Astrocyte (in vitro differentiated cells and primary cell): Measurements from ENCODE around the gene EXOSC7. TPM values are rescaled to one million over a fixed set of nuclear protein-coding genes. Genes with fewer than 3 reads are reported as not detected.

Experiments used
- DNase-seq: peaks from one replicate; pipeline ENCODE4 v3.0.0-alpha.2; 2010; ENCODE audit warnings: low read depth
- FAIRE-seq: peaks from 2 replicates; lab custom pipeline; 2011; peaks lifted over from hg19 to GRCh38; lab: Jason Lieb, UNC
- H2AFZ ChIP-seq: 2 replicates; pipeline ENCODE4 v1.6.0; 2012; ENCODE audit warnings: low read depth, low read length, inconsistent platforms
- H3K27ac ChIP-seq: 2 replicates; pipeline ENCODE4 v1.5.1; 2011; ENCODE audit warnings: low read depth, low read length, inconsistent platforms
- H3K27me3 ChIP-seq: 2 replicates; pipeline ENCODE4 v1.6.0; 2011; ENCODE audit warnings: low read length, inconsistent platforms; ENCODE audit not compliant: insufficient read depth
- H3K36me3 ChIP-seq: 2 replicates; pipeline ENCODE4 v1.5.1; 2011; ENCODE audit warnings: low read length, inconsistent platforms; ENCODE audit not compliant: insufficient read depth
- H3K4me1 ChIP-seq: 2 replicates; pipeline ENCODE4 v1.5.1; 2011; ENCODE audit warnings: low read length, inconsistent platforms; ENCODE audit not compliant: insufficient read depth
- H3K4me2 ChIP-seq: 2 replicates; pipeline ENCODE4 v1.6.0; 2012; ENCODE audit warnings: low read length, inconsistent platforms
- H3K4me3 ChIP-seq: 2 replicates; pipeline ENCODE4 v1.5.1; 2011; ENCODE audit warnings: low read depth, mild to moderate bottlenecking, low read length, inconsistent platforms; ENCODE audit not compliant: insufficient read depth
- H3K79me2 ChIP-seq: 2 replicates; pipeline ENCODE4 v1.6.0; 2012; ENCODE audit warnings: mild to moderate bottlenecking, low read length, inconsistent platforms; ENCODE audit not compliant: insufficient read depth
- H3K9ac ChIP-seq: 2 replicates; pipeline ENCODE4 v1.6.0; 2012; ENCODE audit warnings: mild to moderate bottlenecking, low read length, inconsistent platforms
- H3K9me3 ChIP-seq: 2 replicates; pipeline ENCODE4 v1.5.1; 2012; ENCODE audit warnings: low read depth, mild to moderate bottlenecking, low read length, inconsistent platforms; ENCODE audit not compliant: insufficient read depth
- H4K20me1 ChIP-seq: 2 replicates; pipeline ENCODE4 v1.6.0; 2012; ENCODE audit warnings: low read length, inconsistent platforms; ENCODE audit not compliant: insufficient read depth
- H3K27ac Mint-ChIP-seq: one replicate; pipeline ENCODE4 v1.8.0; 2021; ENCODE audit warnings: mild to moderate bottlenecking, mixed read lengths; ENCODE audit not compliant: unreplicated experiment
- H3K27me3 Mint-ChIP-seq: one replicate; pipeline ENCODE4 v1.8.0; 2021; ENCODE audit warnings: low read depth, mixed read lengths; ENCODE audit not compliant: unreplicated experiment
- H3K36me3 Mint-ChIP-seq: one replicate; pipeline ENCODE4 v1.8.0; 2021; ENCODE audit warnings: low read depth, mixed read lengths; ENCODE audit not compliant: unreplicated experiment
- H3K4me1 Mint-ChIP-seq: one replicate; pipeline ENCODE4 v1.8.0; 2021; ENCODE audit warnings: low read depth, mixed read lengths; ENCODE audit not compliant: unreplicated experiment
- H3K4me3 Mint-ChIP-seq: one replicate; pipeline ENCODE4 v1.8.0; 2021; ENCODE audit warnings: mild to moderate bottlenecking, moderate library complexity, mixed read lengths; ENCODE audit not compliant: unreplicated experiment
- H3K9me3 Mint-ChIP-seq: one replicate; pipeline ENCODE4 v1.8.0; 2021; ENCODE audit warnings: mild to moderate bottlenecking, mixed read lengths; ENCODE audit not compliant: unreplicated experiment
- CTCF ChIP-seq: IDR thresholded peaks from 2 replicates; pipeline ENCODE4 v1.5.1; 2011; ENCODE audit warnings: low read depth, mild to moderate bottlenecking, inconsistent platforms, low read length, moderate library complexity; ENCODE audit not compliant: insufficient read depth
- EZH2 ChIP-seq: IDR thresholded peaks from 2 replicates; pipeline ENCODE4 v1.6.1; 2012; ENCODE audit warnings: mild to moderate bottlenecking, low read length, inconsistent platforms; ENCODE audit not compliant: insufficient read depth
- total RNA-seq: library from RNA; stranded (reverse); gene quantifications from 2 replicates; pipeline ENCODE4 v1.2.1, GENCODE V29; 2021

Gene EXOSC7
- total RNA-seq, 1 donor from 2014 or later = 38.6 TPM

- Histone ChIP-seq H2AFZ (no peak overlapping the region), H3K4me1 (no peaks in the 10 kb centered on the region), H3K4me3 (no peak overlapping the region), H3K9me3 (no peaks in the 10 kb centered on the region), H4K20me1 (peaks cover 7% of the 10 kb centered on the region), H3K9ac (no peak overlapping the region), H3K27ac (no peak overlapping the region), H3K79me2 (no peaks in the 10 kb centered on the region), H3K27me3 (no peaks in the 10 kb centered on the region), H3K36me3 (peaks cover 35% of the 10 kb centered on the region), H3K4me2 (no peak overlapping the region)
- peaks cover 31% of the 10 kb centered on the region for H3K36me3 Mint-ChIP-seq
- peaks cover 6% of the 10 kb centered on the region for H3K9me3 Mint-ChIP-seq
- DNase-seq (no peak), FAIRE-seq (no peak)
- no peaks in the 10 kb centered on the region for H3K27me3 Mint-ChIP-seq
- no peak overlapping the region for H3K4me3 Mint-ChIP-seq
- H3K27ac Mint-ChIP-seq = no peak overlapping the region
- TF ChIP-seq EZH2 = no peak
- no peak for TF ChIP-seq CTCF
- H3K4me1 Mint-ChIP-seq = no peaks in the 10 kb centered on the region
These were observed 26.7 kb downstream of the EXOSC7 start for GRCh38 chr3:45002720-45003119.

- H4K20me1 ChIP-seq = peaks cover 7% of the 10 kb centered on the region
- H3K9me3 Mint-ChIP-seq = peaks cover 6% of the 10 kb centered on the region
- peaks cover 36% of the 10 kb centered on the region for H3K36me3 ChIP-seq
- H3K79me2 ChIP-seq = no peaks in the 10 kb centered on the region
- no peaks in the 10 kb centered on the region for H3K27me3 ChIP-seq
- no peak for DNase-seq
- no peaks in the 10 kb centered on the region for H3K4me1 ChIP-seq
- no peak overlapping the region for H3K4me3 Mint-ChIP-seq
- FAIRE-seq = no peak
- H3K4me2 ChIP-seq = no peak overlapping the region
- H2AFZ ChIP-seq = no peak overlapping the region
- no peaks in the 10 kb centered on the region for H3K27me3 Mint-ChIP-seq
- no peak overlapping the region for H3K9ac ChIP-seq
- H3K4me1 Mint-ChIP-seq = no peaks in the 10 kb centered on the region
- no peak overlapping the region for H3K27ac ChIP-seq
- no peak for TF ChIP-seq EZH2
- TF ChIP-seq CTCF = no peak
- no peak overlapping the region for H3K4me3 ChIP-seq
- peaks cover 33% of the 10 kb centered on the region for H3K36me3 Mint-ChIP-seq
- no peaks in the 10 kb centered on the region for H3K9me3 ChIP-seq
- H3K27ac Mint-ChIP-seq = no peak overlapping the region
These were observed 27.4 kb downstream of the EXOSC7 start for GRCh38 chr3:45003406-45003805.

GRCh38 chr3:45003859-45004258 is 27.8 kb downstream of the EXOSC7 start:
- DNase-seq = no peak
- Histone ChIP-seq H3K9me3 (no peaks in the 10 kb centered on the region), H3K79me2 (no peaks in the 10 kb centered on the region), H3K9ac (no peak overlapping the region), H3K4me1 (no peaks in the 10 kb centered on the region), H2AFZ (no peak overlapping the region), H4K20me1 (peaks cover 7% of the 10 kb centered on the region), H3K36me3 (peaks cover 31% of the 10 kb centered on the region), H3K4me2 (no peak overlapping the region), H3K27me3 (no peaks in the 10 kb centered on the region), H3K4me3 (no peak overlapping the region), H3K27ac (no peak overlapping the region)
- Mint-ChIP-seq H3K9me3 (peaks cover 6% of the 10 kb centered on the region), H3K4me3 (no peak overlapping the region), H3K27ac (no peak overlapping the region), H3K4me1 (no peaks in the 10 kb centered on the region), H3K36me3 (peaks cover 33% of the 10 kb centered on the region), H3K27me3 (no peaks in the 10 kb centered on the region)
- no peak for FAIRE-seq
- no peak for TF ChIP-seq CTCF
- no peak for TF ChIP-seq EZH2
